Amniotic epithelial cell (primary cell): ENCODE data around the gene CLEC17A.
"Not testable (repeated sequence)": the region's sequence is repeated elsewhere in the genome, so short reads cannot be mapped to it uniquely, and the experiment has no call there.

Experiments
- DNase-seq: peaks from one replicate; pipeline ENCODE4 v3.0.0-alpha.2; 2010; ENCODE audit warnings: low read depth

Gene CLEC17A

DNA sequence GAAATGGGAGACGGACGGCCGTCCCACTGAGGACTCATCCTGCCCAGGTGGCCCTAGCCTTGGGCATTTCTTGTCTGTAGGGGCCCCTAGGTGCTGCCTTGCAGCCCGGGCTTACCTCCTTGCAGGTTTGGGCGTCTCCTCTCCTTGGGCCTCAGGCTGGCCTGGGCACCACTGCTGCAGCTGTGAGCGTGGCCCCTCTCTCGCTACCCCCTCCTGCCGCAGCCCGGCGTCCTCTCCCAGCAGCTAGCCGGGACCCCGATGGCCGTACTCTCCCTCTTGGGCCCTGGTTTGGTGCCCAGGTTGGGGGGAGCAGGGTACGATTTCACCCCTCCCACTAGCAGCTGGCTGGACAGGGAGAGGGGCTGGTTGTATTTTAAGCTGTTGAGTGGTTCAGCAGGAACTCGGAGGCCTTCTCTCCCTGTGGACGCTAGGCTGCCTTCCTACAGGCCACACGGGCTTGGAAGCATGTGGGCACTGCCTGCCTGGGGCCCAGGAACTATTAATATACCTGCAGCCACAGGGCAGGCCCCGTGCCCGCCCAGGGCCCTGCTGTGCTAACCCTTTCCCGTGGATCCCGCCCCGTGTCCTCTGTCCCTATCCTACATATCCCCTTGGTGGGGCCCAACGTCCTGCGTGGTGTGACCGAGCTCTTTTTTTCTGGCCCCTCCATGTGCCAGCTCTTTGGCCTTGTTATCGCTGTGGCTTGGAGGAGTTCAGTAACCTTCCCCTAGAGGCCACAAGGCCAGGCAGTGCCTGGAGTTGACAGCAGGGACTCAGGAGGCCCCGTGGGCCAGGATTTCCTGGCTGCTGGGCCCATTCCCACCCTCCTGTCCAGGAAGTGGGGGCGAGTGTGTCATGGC is 22.7 kb upstream of the CLEC17A start:
- DNase-seq, result no peak

- no peak for DNase-seq
These were observed 22.1 kb upstream of the CLEC17A start for GRCh38 chr19:14560776-14561108.

- DNase-seq, result no peak
These were observed 21.6 kb upstream of the CLEC17A start for GRCh38 chr19:14561249-14561648.

- peak; percentile 49 for DNase-seq
These were observed 21.0 kb upstream of the CLEC17A start for GRCh38 chr19:14561847-14562351.

DNA sequence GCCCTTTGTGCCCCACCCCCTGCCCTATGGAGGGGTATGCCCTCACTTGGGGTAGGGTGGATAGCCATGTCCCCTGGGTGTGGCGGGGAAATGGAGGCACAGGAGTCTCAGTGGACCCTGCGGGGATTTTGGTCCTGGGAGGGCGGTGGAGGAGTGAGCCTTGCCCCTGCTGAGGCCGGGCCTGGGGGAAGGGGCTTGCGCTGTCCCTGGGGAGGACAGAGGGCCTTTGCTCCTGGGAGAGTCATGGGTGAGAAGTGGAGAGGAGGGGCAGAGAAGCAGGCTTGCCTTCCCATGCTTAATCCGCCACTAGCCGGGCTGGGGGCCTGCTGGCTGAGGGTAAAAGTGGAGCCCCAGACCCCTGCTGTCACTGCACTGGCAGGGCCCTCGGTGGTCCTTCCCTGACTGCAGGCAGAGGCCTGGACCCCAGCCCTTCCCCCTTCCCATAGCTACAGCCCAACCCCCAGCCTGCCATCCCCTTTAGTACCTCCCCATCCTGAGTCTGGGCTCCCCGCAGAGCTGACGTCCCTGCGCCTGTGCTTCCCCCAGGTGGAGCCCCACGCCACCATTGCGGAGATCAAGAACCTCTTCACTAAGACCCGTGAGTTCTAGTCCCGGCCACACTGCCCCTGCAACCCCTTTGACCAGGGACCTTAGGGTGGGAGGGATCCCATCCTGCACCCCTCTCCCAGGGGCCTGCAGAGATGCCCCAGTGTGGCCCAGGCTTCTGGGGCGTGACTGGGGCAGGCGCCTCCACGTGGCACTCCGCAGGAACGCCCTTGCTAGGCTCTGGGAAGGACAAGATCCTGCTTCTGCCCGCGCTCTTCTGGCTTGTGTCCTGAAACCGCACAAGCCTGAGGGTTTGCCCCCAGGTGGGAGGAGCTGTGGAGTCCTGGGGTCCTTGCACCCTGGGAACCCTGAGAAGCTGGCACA is 20.0 kb upstream of the CLEC17A start:
- DNase-seq, result no peak

GRCh38 chr19:14563590-14563926 is 19.3 kb upstream of the CLEC17A start:
- DNase-seq, result no peak

DNA sequence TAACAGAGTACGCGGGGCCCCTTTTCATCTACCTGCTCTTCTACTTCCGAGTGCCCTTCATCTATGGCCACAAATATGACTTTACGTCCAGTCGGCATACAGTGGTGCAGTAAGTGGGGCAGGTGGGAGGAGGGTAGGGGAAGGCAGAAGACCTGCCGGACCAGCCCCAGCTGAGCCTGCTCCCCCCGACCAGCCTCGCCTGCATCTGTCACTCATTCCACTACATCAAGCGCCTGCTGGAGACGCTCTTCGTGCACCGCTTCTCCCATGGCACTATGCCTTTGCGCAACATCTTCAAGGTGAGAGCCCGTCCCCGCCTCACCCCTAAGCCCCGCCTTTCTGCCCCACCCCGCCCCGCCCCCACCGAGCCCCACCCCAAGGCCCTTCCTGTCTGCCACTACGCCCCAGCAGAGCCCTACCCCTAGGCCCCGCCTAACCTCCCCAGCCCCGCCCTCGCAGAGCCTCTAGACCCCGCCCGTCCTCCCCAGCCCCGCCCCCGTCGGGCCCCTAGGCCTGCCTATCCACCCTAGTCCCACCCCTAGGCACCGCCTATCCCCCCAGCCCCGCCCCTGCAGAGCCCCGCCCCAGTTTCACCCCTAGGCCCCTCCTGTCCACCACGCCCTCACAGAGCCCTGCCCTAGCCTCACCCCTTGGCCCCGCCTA is 18.8 kb upstream of the CLEC17A start:
- peak; percentile 37 for DNase-seq

- not testable (repeated sequence) for DNase-seq
These were observed 18.1 kb upstream of the CLEC17A start for GRCh38 chr19:14564652-14565297.

DNA sequence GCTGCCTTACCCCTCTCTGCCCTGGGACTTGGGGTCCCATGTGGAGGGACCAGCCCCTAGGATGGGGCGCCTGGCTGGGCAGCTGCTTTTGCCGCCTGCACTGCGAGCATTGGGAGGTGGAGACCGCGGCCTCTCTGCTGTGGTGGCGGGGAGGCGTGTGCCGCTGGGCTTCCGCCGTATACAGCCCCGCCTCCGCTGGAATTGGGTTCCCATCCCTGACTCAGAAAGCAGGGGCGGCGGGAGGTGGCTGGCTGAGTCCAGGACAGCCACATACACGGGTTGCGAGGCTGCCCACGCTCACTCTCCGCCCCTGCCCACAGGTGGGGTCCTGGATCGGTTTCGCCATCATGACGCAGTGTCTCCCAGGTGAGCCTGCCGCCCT is 17.6 kb upstream of the CLEC17A start:
- DNase-seq, result no peak

GRCh38 chr19:14565765-14566711 is 16.8 kb upstream of the CLEC17A start:
- no peak for DNase-seq

GRCh38 chr19:14566712-14567077 is 16.2 kb upstream of the CLEC17A start:
- no peak for DNase-seq

GRCh38 chr19:14567079-14567478 is 15.8 kb upstream of the CLEC17A start:
- DNase-seq, result no peak

DNA sequence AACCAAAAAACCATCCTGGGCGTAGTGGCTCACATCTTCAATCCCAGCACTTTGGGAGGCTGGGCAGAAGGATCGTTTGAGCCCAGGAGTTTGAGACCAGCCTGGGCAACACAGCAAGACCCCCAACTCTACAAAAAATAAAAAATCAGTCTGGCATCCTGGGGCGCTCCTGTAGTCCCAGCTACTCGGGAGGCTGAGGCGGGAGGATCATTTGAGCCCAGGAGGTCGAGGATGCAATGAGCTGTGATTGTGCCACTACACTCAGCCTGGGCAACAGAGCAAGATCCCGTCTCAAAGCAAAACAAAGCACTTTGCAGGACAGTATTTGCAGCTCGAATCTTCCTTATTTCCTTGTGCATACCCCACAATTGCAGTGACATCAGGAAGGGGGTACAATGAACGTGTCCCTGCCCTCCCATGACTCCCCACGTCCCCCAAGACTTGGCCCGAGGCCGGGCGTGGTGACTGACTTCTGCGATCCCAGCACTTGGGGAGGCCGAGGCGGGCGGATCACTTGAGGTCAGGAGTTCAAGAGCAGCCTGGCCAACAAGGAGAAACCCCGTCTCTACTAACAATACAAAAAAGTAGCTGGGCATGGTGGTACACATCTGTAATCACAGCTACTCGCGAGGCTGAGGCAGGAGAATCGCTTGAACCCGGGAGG is 11.9 kb upstream of the CLEC17A start:
- no peak for DNase-seq

GRCh38 chr19:14571695-14572490 is 11.0 kb upstream of the CLEC17A start, which contains the start of gene NDUFB7:
TSS of gene NDUFB7 (minus strand) at chr19:14572066. CDS start at chr19:14572000, 66 bp downstream.
- DNase-seq, result peak; percentile 94

DNA sequence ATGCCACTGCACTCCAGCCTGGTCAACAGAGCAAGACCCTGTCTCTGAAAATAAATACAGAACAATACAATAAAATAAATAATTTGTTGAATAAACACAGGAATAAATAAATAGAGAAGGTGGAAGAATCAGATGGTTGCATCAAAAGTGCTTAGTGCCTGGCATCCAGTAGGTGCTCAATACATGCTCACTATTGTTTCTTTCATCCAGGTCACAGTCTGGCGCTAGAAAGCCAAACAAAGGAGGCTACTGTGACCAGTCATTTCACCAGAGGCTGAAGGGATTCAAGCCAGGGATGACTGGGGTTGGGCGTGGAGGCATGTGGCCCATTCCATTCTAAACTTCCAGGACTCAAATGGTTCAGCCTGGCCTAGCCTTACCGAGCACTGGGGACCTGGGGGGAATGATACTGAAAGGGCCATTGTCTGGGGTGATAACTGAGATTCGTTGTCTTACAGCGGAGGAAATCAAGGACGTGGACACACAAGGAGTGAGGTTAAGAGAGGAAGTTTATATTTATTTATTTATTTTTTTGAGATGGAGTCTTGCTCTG is 7.4 kb upstream of the CLEC17A start:
- DNase-seq, result no peak

GRCh38 chr19:14576363-14576762 is 6.5 kb upstream of the CLEC17A start:
- DNase-seq, result no peak

GRCh38 chr19:14577264-14577663 is 5.6 kb upstream of the CLEC17A start:
- no peak for DNase-seq

DNA sequence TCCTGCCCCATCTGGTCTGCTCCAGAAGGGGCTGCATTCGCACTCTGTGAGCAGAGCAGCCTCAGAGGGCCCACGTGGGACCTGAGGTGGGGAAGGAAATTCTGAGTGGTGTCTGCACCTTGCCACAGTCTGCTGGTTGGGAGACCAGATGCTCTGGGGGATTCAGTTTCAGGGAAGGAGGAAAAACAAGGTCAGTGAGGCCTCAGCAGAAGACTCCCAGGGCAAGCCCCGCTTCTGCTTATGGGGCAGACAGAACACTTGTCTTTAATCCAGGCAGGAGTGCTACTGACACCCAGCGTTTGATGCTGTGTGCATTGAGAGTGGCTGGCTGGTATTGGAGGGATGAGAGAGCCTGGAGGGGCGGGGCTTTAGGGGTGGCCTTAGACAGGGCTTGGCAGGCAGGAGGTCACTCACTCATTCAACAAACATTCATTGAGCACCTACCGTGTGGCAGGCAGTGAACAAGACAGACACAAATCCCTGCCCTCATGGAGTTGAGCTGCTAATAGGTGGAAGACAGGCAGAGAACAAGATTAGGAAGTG is 4.9 kb upstream of the CLEC17A start:
- DNase-seq, result no peak
